ENCODE data around the gene HIVEP3. TPM values are rescaled to one million over a fixed set of nuclear protein-coding genes. Genes with fewer than 3 reads are reported as not detected.
A peak's percentile ranks its signal among the peaks of the same experiment; 100 is the strongest.

The HIVEP3 gene
- total RNA-seq, 1 donor from 2014 or later = 8.9 TPM

GRCh38 chr1:41939194-41939593 is 20.5 kb upstream of the HIVEP3 start:
- TF ChIP-seq CTCF (IDR thresholded peaks at IDR 0.05; ENCODE audit: insufficient read depth, low read depth, low read length) (no peak), EZH2 (IDR thresholded peaks at IDR 0.05; ENCODE audit: insufficient read depth, low read length) (no peak)
- Histone ChIP-seq H3K4me3 (ENCODE audit: insufficient read depth, low read depth, low read length) (no peak overlapping the region), H4K20me1 (ENCODE audit: insufficient read depth, low read length) (peaks cover 2% of the 10 kb centered on the region), H3K4me2 (ENCODE audit: low read length) (no peak overlapping the region), H3K9me3 (ENCODE audit: insufficient read depth, low read depth, low read length) (no peaks in the 10 kb centered on the region), H2AFZ (ENCODE audit: low read depth, low read length) (no peak overlapping the region), H3K9ac (ENCODE audit: low read length) (no peak overlapping the region), H3K27me3 (ENCODE audit: insufficient read depth, low read length) (no peaks in the 10 kb centered on the region), H3K4me1 (ENCODE audit: insufficient read depth, low read length) (peaks cover 6% of the 10 kb centered on the region), H3K36me3 (ENCODE audit: insufficient read depth, low read length) (no peaks in the 10 kb centered on the region), H3K79me2 (ENCODE audit: insufficient read depth, low read length) (no peaks in the 10 kb centered on the region), H3K27ac (ENCODE audit: low read depth, low read length) (no peak overlapping the region)
- H3K36me3 Mint-ChIP-seq (ENCODE audit: low read depth, unreplicated experiment) = no peaks in the 10 kb centered on the region
- peaks cover 3% of the 10 kb centered on the region for H3K27me3 Mint-ChIP-seq (ENCODE audit: low read depth, unreplicated experiment)
- DNase-seq (ENCODE audit: low read depth) (no peak), FAIRE-seq (no peak)
- peaks cover 2% of the 10 kb centered on the region for H3K9me3 Mint-ChIP-seq (ENCODE audit: unreplicated experiment)
- no peak overlapping the region for H3K27ac Mint-ChIP-seq (ENCODE audit: unreplicated experiment)
- peaks cover 7% of the 10 kb centered on the region for H3K4me1 Mint-ChIP-seq (ENCODE audit: low read depth, unreplicated experiment)
- no peak overlapping the region for H3K4me3 Mint-ChIP-seq (ENCODE audit: unreplicated experiment)

GRCh38 chr1:41936107-41936506 is 17.4 kb upstream of the HIVEP3 start:
- Histone ChIP-seq H3K4me1 (ENCODE audit: insufficient read depth, low read length) (peaks cover 6% of the 10 kb centered on the region), H3K9ac (ENCODE audit: low read length) (no peak overlapping the region), H3K4me3 (ENCODE audit: insufficient read depth, low read depth, low read length) (no peak overlapping the region), H4K20me1 (ENCODE audit: insufficient read depth, low read length) (peaks cover 2% of the 10 kb centered on the region), H3K79me2 (ENCODE audit: insufficient read depth, low read length) (no peaks in the 10 kb centered on the region), H3K36me3 (ENCODE audit: insufficient read depth, low read length) (no peaks in the 10 kb centered on the region), H3K27me3 (ENCODE audit: insufficient read depth, low read length) (no peaks in the 10 kb centered on the region), H3K4me2 (ENCODE audit: low read length) (peak overlapping the region; percentile 14), H3K9me3 (ENCODE audit: insufficient read depth, low read depth, low read length) (no peaks in the 10 kb centered on the region), H3K27ac (ENCODE audit: low read depth, low read length) (no peak overlapping the region), H2AFZ (ENCODE audit: low read depth, low read length) (no peak overlapping the region)
- peaks cover 4% of the 10 kb centered on the region for H3K27me3 Mint-ChIP-seq (ENCODE audit: low read depth, unreplicated experiment)
- H3K36me3 Mint-ChIP-seq (ENCODE audit: low read depth, unreplicated experiment) = no peaks in the 10 kb centered on the region
- no peaks in the 10 kb centered on the region for H3K9me3 Mint-ChIP-seq (ENCODE audit: unreplicated experiment)
- TF ChIP-seq CTCF (IDR thresholded peaks at IDR 0.05; ENCODE audit: insufficient read depth, low read depth, low read length) = no peak
- FAIRE-seq = peak; percentile 26
- H3K4me3 Mint-ChIP-seq (ENCODE audit: unreplicated experiment) = no peak overlapping the region
- H3K4me1 Mint-ChIP-seq (ENCODE audit: low read depth, unreplicated experiment) = peaks cover 7% of the 10 kb centered on the region
- peak overlapping the region; percentile 38 for H3K27ac Mint-ChIP-seq (ENCODE audit: unreplicated experiment)
- peak; percentile 67 for DNase-seq (ENCODE audit: low read depth)

- Histone ChIP-seq H4K20me1 (ENCODE audit: insufficient read depth, low read length) (peaks cover 2% of the 10 kb centered on the region), H3K4me1 (ENCODE audit: insufficient read depth, low read length) (peaks cover 6% of the 10 kb centered on the region), H3K9me3 (ENCODE audit: insufficient read depth, low read depth, low read length) (no peaks in the 10 kb centered on the region), H3K4me2 (ENCODE audit: low read length) (peak overlapping the region; percentile 23), H3K27ac (ENCODE audit: low read depth, low read length) (no peak overlapping the region), H3K4me3 (ENCODE audit: insufficient read depth, low read depth, low read length) (no peak overlapping the region), H2AFZ (ENCODE audit: low read depth, low read length) (no peak overlapping the region), H3K9ac (ENCODE audit: low read length) (no peak overlapping the region), H3K79me2 (ENCODE audit: insufficient read depth, low read length) (no peaks in the 10 kb centered on the region), H3K27me3 (ENCODE audit: insufficient read depth, low read length) (no peaks in the 10 kb centered on the region), H3K36me3 (ENCODE audit: insufficient read depth, low read length) (no peaks in the 10 kb centered on the region)
- FAIRE-seq (no peak), DNase-seq (ENCODE audit: low read depth) (peak; percentile 68)
- Mint-ChIP-seq H3K4me1 (ENCODE audit: low read depth, unreplicated experiment) (peaks cover 7% of the 10 kb centered on the region), H3K36me3 (ENCODE audit: low read depth, unreplicated experiment) (no peaks in the 10 kb centered on the region), H3K9me3 (ENCODE audit: unreplicated experiment) (no peaks in the 10 kb centered on the region), H3K27me3 (ENCODE audit: low read depth, unreplicated experiment) (peaks cover 2% of the 10 kb centered on the region), H3K4me3 (ENCODE audit: unreplicated experiment) (no peak overlapping the region), H3K27ac (ENCODE audit: unreplicated experiment) (no peak overlapping the region)
- TF ChIP-seq CTCF (IDR thresholded peaks at IDR 0.05; ENCODE audit: insufficient read depth, low read depth, low read length) (no peak), EZH2 (IDR thresholded peaks at IDR 0.05; ENCODE audit: insufficient read depth, low read length) (no peak)
These were observed 16.5 kb upstream of the HIVEP3 start for GRCh38 chr1:41935226-41935625.

Measured in astrocyte (in vitro differentiated cells and primary cell).